Measurements from ENCODE around the gene IRF2BPL. TPM values are rescaled to one million over a fixed set of nuclear protein-coding genes. Genes with fewer than 3 reads are reported as not detected.

IRF2BPL gene
- total RNA-seq, 1 experiment from 2014 or later = 83.3 TPM

- peaks cover 74% of the 10 kb centered on the region for H3K4me1 ChIP-seq (ENCODE audit: control insufficient read depth, insufficient read depth, low read length)
- no peak for TF ChIP-seq CTCF (IDR thresholded peaks at IDR 0.05)
- TF ChIP-seq REST (IDR thresholded peaks at IDR 0.05; ENCODE audit: insufficient read depth in 1 of 2, low read depth in 2 of 2, low read length in 1 of 2) = no peak
- no peak for TF ChIP-seq TCF7L2 (IDR thresholded peaks at IDR 0.05; ENCODE audit: low read depth, low read length)
- TF ChIP-seq POLR2AphosphoS5 (IDR thresholded peaks at IDR 0.05; ENCODE audit: low read depth, low read length) = no peak
- no peak for TF ChIP-seq SIN3A (IDR thresholded peaks at IDR 0.05; ENCODE audit: borderline replicate concordance, insufficient read depth, low read depth, low read length)
- no peaks in the 10 kb centered on the region for H3K36me3 ChIP-seq (ENCODE audit: control insufficient read depth, insufficient read depth, low read length)
- POLR2A ChIA-PET = interaction anchor here (1.1 kb wide), 1 partner anchor 16 kb away, joined by 4 read pairs; the partner anchor contains the start of gene IRF2BPL
- H3K9me3 ChIP-seq (ENCODE audit: control insufficient read depth, insufficient read depth, low read depth, low read length) = no peaks in the 10 kb centered on the region
- H3K4me3 ChIP-seq (ENCODE audit: low read depth in 2 of 2, low read length in 2 of 2) = no peak overlapping the region
- CTCF ChIA-PET = no interaction called here
- DNase-seq (ENCODE audit: low read depth, low spot score) = no peak
- H3K27ac ChIP-seq (ENCODE audit: low read length) = peak overlapping the region; percentile 99
- in situ Hi-C loops (cut with HindIII; ENCODE audit: low pct_unique_long_range_greater_than_20kb, low sequenced_read_pairs) (no loop called here), intact Hi-C loops (cut with micrococcal nuclease; ENCODE audit: unreplicated experiment) (no loop called here)
- no peak for ATAC-seq
- H3K27me3 ChIP-seq (ENCODE audit: control insufficient read depth, insufficient read depth, low read length) = no peaks in the 10 kb centered on the region
- BruUV-seq (replicated peaks) = no TSS peak
These were observed 16.3 kb upstream of the IRF2BPL start for GRCh38 chr14:77044783-77045237.

- DNase-seq (ENCODE audit: low read depth, low spot score) (no peak), ATAC-seq (no peak)
- POLR2A ChIA-PET = interaction anchor here (1.1 kb wide), 1 partner anchor 16 kb away, joined by 4 read pairs; the partner anchor contains the start of gene IRF2BPL
- Histone ChIP-seq H3K27me3 (ENCODE audit: control insufficient read depth, insufficient read depth, low read length) (no peaks in the 10 kb centered on the region), H3K9me3 (ENCODE audit: control insufficient read depth, insufficient read depth, low read depth, low read length) (no peaks in the 10 kb centered on the region), H3K4me1 (ENCODE audit: control insufficient read depth, insufficient read depth, low read length) (peaks cover 81% of the 10 kb centered on the region), H3K27ac (ENCODE audit: low read length) (peak overlapping the region; percentile 99), H3K36me3 (ENCODE audit: control insufficient read depth, insufficient read depth, low read length) (no peaks in the 10 kb centered on the region), H3K4me3 (ENCODE audit: low read depth in 2 of 2, low read length in 2 of 2) (no peak overlapping the region)
- TF ChIP-seq POLR2AphosphoS5 (IDR thresholded peaks at IDR 0.05; ENCODE audit: low read depth, low read length) (no peak), CTCF (IDR thresholded peaks at IDR 0.05) (no peak), SIN3A (IDR thresholded peaks at IDR 0.05; ENCODE audit: borderline replicate concordance, insufficient read depth, low read depth, low read length) (no peak), TCF7L2 (IDR thresholded peaks at IDR 0.05; ENCODE audit: low read depth, low read length) (no peak), REST (IDR thresholded peaks at IDR 0.05; ENCODE audit: insufficient read depth in 1 of 2, low read depth in 2 of 2, low read length in 1 of 2) (no peak)
- CTCF ChIA-PET = no interaction called here
- in situ Hi-C loops (cut with HindIII; ENCODE audit: low pct_unique_long_range_greater_than_20kb, low sequenced_read_pairs) (no loop called here), intact Hi-C loops (cut with micrococcal nuclease; ENCODE audit: unreplicated experiment) (no loop called here)
- BruUV-seq (replicated peaks) = no TSS peak
These were observed 15.5 kb upstream of the IRF2BPL start for GRCh38 chr14:77043984-77044485.

All from Panc1 (cell line).